NB4 (cell line): ENCODE measurements around the gene BNIP1.

Experiments used
- DNase-seq: peaks from one replicate; pipeline ENCODE4 v3.0.0; 2010; ENCODE audit warnings: low read depth
- H3K4me3 ChIP-seq: one replicate; pipeline ENCODE4 v1.5.1; 2011; ENCODE audit warnings: mild to moderate bottlenecking, low read depth, low read length, moderate library complexity
- MYC ChIP-seq: IDR thresholded peaks from 2 replicates; pipeline ENCODE4 v1.6.1; 2011; ENCODE audit warnings: low read depth, low read length
- POLR2A ChIP-seq: IDR thresholded peaks from 2 replicates; pipeline ENCODE4 v1.6.1; 2011; ENCODE audit warnings: mild to moderate bottlenecking; ENCODE audit not compliant: insufficient read length; ENCODE audit errors: extremely low read depth
- TF ChIP-seq, protein P1 (sequence below): IDR thresholded peaks from one replicate; pipeline ENCODE4 v1.5.1; 2012; ENCODE audit warnings: low read depth, low read length
- TF ChIP-seq, protein P2 (sequence below): IDR thresholded peaks from 2 replicates; pipeline ENCODE4 v1.6.1; 2011; ENCODE audit warnings: low read depth, low read length

The BNIP1 gene

DNA sequence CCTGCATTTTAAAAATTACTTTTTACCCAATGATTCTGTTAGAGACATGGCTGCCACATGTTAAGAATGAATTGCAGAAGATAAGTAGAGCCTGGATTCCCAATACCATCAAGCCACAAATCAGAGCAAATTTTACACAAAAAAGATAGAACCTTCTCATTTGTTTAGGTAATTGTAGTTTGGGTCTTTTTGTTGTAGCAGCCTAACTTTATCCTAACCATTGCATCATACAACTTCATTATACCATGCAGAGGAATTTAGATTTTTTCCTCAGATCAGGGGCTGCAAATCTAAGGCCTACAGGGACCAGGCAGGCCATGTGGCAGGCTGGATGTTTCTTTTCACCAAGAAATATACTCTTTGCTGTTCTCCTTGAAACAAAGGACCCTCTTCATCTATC is 56.0 kb downstream of the BNIP1 start:
- TF ChIP-seq, protein P1, sequence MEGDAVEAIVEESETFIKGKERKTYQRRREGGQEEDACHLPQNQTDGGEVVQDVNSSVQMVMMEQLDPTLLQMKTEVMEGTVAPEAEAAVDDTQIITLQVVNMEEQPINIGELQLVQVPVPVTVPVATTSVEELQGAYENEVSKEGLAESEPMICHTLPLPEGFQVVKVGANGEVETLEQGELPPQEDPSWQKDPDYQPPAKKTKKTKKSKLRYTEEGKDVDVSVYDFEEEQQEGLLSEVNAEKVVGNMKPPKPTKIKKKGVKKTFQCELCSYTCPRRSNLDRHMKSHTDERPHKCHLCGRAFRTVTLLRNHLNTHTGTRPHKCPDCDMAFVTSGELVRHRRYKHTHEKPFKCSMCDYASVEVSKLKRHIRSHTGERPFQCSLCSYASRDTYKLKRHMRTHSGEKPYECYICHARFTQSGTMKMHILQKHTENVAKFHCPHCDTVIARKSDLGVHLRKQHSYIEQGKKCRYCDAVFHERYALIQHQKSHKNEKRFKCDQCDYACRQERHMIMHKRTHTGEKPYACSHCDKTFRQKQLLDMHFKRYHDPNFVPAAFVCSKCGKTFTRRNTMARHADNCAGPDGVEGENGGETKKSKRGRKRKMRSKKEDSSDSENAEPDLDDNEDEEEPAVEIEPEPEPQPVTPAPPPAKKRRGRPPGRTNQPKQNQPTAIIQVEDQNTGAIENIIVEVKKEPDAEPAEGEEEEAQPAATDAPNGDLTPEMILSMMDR, result no peak
- TF ChIP-seq, protein P2, sequence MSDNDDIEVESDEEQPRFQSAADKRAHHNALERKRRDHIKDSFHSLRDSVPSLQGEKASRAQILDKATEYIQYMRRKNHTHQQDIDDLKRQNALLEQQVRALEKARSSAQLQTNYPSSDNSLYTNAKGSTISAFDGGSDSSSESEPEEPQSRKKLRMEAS, result no peak
- TF ChIP-seq MYC (no peak), POLR2A (no peak)
- H3K4me3 ChIP-seq, result no peak overlapping the region
- DNase-seq, result no peak

DNA sequence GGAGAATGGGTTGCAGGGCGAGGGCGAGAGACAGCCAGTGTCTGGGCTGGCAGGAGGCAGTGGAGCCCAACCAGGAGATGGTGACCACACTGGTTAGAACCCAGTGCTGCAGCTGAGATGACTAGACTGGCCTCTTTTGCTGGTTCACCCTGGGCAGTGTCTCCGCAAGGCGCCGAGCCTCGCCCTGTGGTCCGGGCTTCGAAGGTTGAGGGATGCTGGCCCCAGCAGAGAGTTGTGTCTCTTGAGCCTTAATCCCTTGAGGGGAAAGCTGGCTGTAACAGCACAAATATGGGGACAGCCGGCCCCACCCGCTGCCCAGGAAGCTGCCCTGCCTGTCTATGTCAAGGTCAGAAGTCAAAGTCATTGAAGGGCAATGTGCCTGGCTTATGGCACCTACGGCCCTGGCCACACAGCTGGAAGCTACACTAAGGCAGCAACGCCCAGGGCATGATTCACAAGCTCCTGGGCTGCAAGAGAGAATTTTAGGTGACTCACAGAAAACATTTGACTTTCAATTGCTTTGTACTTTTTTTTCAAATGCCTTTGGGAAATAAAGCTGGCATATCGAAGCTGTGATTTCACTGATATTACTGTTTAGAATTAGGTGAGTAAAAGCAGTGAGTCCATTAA is 57.4 kb downstream of the BNIP1 start:
- H3K4me3 ChIP-seq, result no peak overlapping the region
- TF ChIP-seq POLR2A, result no peak
- TF ChIP-seq, protein P2, result no peak
- TF ChIP-seq MYC, result no peak
- TF ChIP-seq, protein P1, result no peak
- DNase-seq, result no peak

DNA sequence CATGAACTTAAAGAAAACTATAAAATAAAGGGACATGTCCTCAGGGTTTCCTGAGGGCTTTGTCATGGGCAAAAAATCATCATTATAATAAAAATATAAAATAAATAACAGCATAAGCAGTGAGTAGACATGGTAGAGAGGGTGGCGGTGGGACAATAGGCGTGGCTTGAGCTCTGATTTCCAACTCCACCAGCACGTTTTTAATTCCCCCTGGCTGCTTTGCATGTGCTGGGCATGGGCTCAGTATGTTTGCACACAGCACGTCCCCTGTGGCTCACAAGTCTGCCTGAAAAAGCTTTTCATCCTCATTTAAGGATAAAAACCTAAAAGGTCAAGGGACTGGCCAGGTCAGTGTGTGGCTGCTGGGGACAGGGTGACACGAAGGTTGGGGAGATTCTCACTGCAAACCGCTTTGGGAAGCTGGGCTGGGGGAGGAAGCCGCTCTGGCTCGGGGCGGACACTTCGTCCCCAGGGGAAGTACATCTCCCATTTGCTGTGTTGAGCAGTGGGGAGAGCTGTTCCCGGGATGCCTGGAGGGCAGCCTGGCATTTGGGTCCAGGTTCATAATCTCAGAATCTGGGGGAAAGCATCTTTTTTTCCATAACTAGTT is 58.0 kb downstream of the BNIP1 start:
- TF ChIP-seq, protein P1, result no peak
- TF ChIP-seq POLR2A (no peak), MYC (no peak)
- TF ChIP-seq, protein P2, result no peak
- no peak overlapping the region for H3K4me3 ChIP-seq
- DNase-seq, result no peak

DNA sequence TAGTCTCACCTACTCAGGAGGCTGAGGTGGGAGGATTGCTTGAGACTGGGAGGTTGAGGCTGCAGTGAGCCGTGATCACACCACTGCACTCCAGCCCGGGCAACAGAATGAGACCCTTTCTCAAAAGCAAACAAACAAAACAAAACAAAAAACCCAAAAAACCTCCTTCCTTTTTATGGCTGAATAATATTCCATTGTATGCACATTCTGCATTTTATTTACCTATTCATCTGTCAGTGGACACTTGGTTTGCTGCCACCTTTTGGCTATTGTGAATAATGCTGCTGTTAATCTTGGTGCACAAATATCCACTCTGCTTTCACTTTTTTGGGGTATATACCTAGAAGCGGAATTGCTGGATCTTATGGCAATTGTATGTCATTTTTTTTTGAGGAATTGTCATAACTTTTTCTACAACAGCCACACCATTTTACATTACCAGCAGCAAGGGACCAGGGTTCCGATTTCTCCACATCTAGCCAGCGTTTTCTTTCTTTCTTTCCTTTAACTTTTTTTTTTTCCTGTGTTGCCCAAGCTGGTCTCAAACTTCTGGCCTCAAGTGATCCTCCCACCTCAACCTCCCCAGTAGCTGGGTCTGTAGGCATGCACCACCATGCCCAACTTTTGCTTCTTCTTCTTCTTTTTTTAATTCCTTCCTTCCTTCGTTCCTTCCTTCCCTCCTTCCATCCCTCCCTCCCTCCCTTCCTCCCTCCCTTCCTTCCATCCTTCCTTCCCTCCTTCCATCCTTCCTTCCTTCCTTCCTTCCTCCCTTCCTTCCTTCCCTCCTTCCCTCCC is 60.1 kb downstream of the BNIP1 start:
- TF ChIP-seq, protein P1, result peak; percentile 52
- no peak for TF ChIP-seq POLR2A
- no peak for TF ChIP-seq MYC
- TF ChIP-seq, protein P2, result no peak
- DNase-seq, result peak; percentile 46
- no peak overlapping the region for H3K4me3 ChIP-seq

DNA sequence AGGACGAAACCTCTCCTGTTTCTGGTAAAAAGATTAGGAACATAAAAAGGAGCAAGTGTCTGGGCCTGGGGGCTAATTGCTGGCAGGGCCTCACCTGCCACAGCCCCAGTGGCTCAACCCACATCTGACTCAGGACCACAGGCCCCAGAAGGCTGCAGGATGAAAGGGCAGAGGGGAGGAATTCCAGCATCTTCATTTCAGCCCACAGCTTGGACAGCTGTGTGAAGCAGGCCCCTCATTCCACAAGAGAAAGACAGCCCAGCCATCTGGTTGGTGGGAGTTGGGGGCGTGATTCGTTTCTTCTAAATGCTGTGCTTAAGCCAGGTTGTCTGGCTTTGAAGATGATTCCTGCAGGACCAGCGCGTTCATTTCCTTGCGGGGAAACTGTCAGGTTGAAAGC is 61.6 kb downstream of the BNIP1 start:
- H3K4me3 ChIP-seq, result no peak overlapping the region
- TF ChIP-seq, protein P1, result no peak
- TF ChIP-seq MYC, result no peak
- TF ChIP-seq POLR2A, result no peak
- TF ChIP-seq, protein P2, result no peak
- DNase-seq, result no peak
